ENCODE data around the gene TMEM14B.
A peak's percentile ranks its signal among the peaks of the same experiment; 100 is the strongest.

Gene TMEM14B

GRCh38 chr6:10769419-10769818, 21.8 kb downstream of the TMEM14B start:
- no peak overlapping the region for H3K4me3 Mint-ChIP-seq
- H3K27ac Mint-ChIP-seq = no peak overlapping the region
- no peak for DNase-seq

DNA sequence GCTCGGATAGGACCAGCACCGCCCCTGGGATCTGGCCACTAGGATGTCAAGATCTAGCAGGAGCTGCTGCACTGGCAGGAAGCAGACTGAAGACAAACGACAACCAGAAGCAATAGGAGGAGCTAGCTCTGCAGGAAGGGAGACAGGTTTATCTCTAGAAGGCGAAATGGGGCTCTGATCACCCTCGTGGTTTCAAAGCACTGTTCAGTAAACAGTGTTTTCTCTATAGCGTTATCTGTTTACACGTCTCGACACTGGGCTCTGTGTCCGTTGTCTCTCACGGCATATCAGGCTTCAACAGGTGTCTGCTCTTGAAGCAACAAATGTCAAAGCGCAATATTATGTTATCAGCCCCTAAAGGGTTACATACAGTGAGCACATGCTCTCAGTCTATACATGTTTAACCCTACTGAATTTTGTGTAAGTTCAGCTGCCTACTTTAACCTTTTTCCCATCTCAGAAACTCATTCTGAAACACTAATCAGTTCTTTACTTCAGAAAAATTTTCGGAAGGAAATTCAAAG, 23.8 kb downstream of the TMEM14B start:
- Mint-ChIP-seq H3K4me1 (ENCODE audit: low read depth) (no peaks in the 10 kb centered on the region), H3K36me3 (ENCODE audit: low read depth) (peaks cover 65% of the 10 kb centered on the region), H3K27me3 (no peaks in the 10 kb centered on the region), H3K27ac (no peak overlapping the region), H3K9me3 (no peaks in the 10 kb centered on the region), H3K4me3 (no peak overlapping the region)
- no peak for DNase-seq

More at GRCh38 chr6:10769419-10769818, 21.8 kb downstream of the TMEM14B start:
- H3K9me3 Mint-ChIP-seq = no peaks in the 10 kb centered on the region
- H3K36me3 Mint-ChIP-seq (ENCODE audit: low read depth) = peaks cover 56% of the 10 kb centered on the region
- H3K4me1 Mint-ChIP-seq (ENCODE audit: low read depth) = no peaks in the 10 kb centered on the region
- H3K27me3 Mint-ChIP-seq = no peaks in the 10 kb centered on the region

GRCh38 chr6:10778230-10778629, 30.6 kb downstream of the TMEM14B start:
- H3K27ac Mint-ChIP-seq = no peak overlapping the region
- DNase-seq = no peak
- H3K27me3 Mint-ChIP-seq = no peaks in the 10 kb centered on the region
- H3K4me1 Mint-ChIP-seq (ENCODE audit: low read depth) = no peaks in the 10 kb centered on the region
- peaks cover 69% of the 10 kb centered on the region for H3K36me3 Mint-ChIP-seq (ENCODE audit: low read depth)
- no peaks in the 10 kb centered on the region for H3K9me3 Mint-ChIP-seq
- H3K4me3 Mint-ChIP-seq = no peak overlapping the region

- Mint-ChIP-seq H3K27ac (no peak overlapping the region), H3K9me3 (no peaks in the 10 kb centered on the region), H3K27me3 (no peaks in the 10 kb centered on the region), H3K36me3 (ENCODE audit: low read depth) (peaks cover 76% of the 10 kb centered on the region), H3K4me1 (ENCODE audit: low read depth) (no peaks in the 10 kb centered on the region), H3K4me3 (no peak overlapping the region)
- no peak for DNase-seq
Observed at GRCh38 chr6:10779076-10779475, 31.5 kb downstream of the TMEM14B start.

- no peaks in the 10 kb centered on the region for H3K27me3 Mint-ChIP-seq
- no peaks in the 10 kb centered on the region for H3K9me3 Mint-ChIP-seq
- peaks cover 36% of the 10 kb centered on the region for H3K36me3 Mint-ChIP-seq (ENCODE audit: low read depth)
- H3K4me3 Mint-ChIP-seq = no peak overlapping the region
- H3K4me1 Mint-ChIP-seq (ENCODE audit: low read depth) = peaks cover 4% of the 10 kb centered on the region
- DNase-seq = no peak
- no peak overlapping the region for H3K27ac Mint-ChIP-seq
Observed at GRCh38 chr6:10791673-10792072, 44.1 kb downstream of the TMEM14B start.

GRCh38 chr6:10792101-10792500, 44.5 kb downstream of the TMEM14B start:
- no peaks in the 10 kb centered on the region for H3K9me3 Mint-ChIP-seq
- H3K4me1 Mint-ChIP-seq (ENCODE audit: low read depth) = peaks cover 4% of the 10 kb centered on the region
- H3K4me3 Mint-ChIP-seq = no peak overlapping the region
- DNase-seq = no peak
- H3K27me3 Mint-ChIP-seq = no peaks in the 10 kb centered on the region
- H3K27ac Mint-ChIP-seq = no peak overlapping the region
- H3K36me3 Mint-ChIP-seq (ENCODE audit: low read depth) = peaks cover 36% of the 10 kb centered on the region

- H3K4me1 Mint-ChIP-seq (ENCODE audit: low read depth) = peaks cover 4% of the 10 kb centered on the region
- H3K27me3 Mint-ChIP-seq = no peaks in the 10 kb centered on the region
- H3K36me3 Mint-ChIP-seq (ENCODE audit: low read depth) = peaks cover 36% of the 10 kb centered on the region
- DNase-seq = no peak
- no peak overlapping the region for H3K4me3 Mint-ChIP-seq
- H3K27ac Mint-ChIP-seq = no peak overlapping the region
- no peaks in the 10 kb centered on the region for H3K9me3 Mint-ChIP-seq
Observed at GRCh38 chr6:10793035-10793434, 45.4 kb downstream of the TMEM14B start.

DNA sequence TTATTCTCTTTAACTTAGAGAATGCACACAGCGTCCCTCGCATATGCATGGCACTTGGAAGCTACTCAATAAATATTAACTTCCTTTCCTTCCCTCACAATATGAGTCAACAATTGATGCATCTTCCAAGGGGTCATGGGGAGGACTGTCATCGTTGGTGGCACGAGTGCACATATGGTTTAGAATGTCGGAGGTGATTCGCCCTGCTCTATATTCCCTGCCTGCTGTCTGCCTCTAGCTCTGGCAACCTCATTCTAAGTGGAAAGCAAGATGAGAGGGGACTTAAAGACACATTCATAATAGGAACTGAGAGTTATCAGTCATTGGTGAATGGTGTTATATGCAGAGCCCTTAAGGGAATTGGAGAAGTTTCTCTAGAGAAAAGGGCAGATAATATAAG, 46.1 kb downstream of the TMEM14B start:
- Mint-ChIP-seq H3K27me3 (no peaks in the 10 kb centered on the region), H3K4me3 (no peak overlapping the region), H3K4me1 (ENCODE audit: low read depth) (peaks cover 4% of the 10 kb centered on the region), H3K27ac (no peak overlapping the region), H3K9me3 (no peaks in the 10 kb centered on the region), H3K36me3 (ENCODE audit: low read depth) (peaks cover 35% of the 10 kb centered on the region)
- no peak for DNase-seq

GRCh38 chr6:10794239-10794638, 46.6 kb downstream of the TMEM14B start:
- Mint-ChIP-seq H3K4me3 (no peak overlapping the region), H3K36me3 (ENCODE audit: low read depth) (peaks cover 30% of the 10 kb centered on the region), H3K27me3 (no peaks in the 10 kb centered on the region), H3K27ac (no peak overlapping the region), H3K9me3 (no peaks in the 10 kb centered on the region), H3K4me1 (ENCODE audit: low read depth) (peaks cover 4% of the 10 kb centered on the region)
- DNase-seq = no peak

DNA sequence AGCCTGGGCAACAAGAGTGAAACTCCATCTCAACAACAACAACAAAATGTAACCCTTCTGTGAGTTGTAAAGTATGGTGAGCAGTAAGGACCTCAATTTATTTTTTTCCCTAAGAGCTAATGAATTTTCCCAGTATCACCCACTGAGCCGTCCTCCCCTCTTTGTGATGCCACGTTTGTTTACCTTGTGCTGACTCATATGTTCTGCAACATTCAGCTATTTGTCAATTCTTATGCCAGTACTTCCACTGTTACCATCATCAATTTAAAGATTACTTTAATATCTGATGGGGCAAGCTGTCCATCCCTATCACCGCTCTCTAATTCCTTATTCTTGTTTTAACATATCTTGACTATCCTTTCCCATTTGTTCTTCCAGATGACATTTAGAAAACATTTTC, 53.2 kb downstream of the TMEM14B start:
- Mint-ChIP-seq H3K4me1 (ENCODE audit: low read depth) (peaks cover 2% of the 10 kb centered on the region), H3K27ac (no peak overlapping the region), H3K9me3 (no peaks in the 10 kb centered on the region), H3K4me3 (no peak overlapping the region), H3K36me3 (ENCODE audit: low read depth) (peaks cover 6% of the 10 kb centered on the region), H3K27me3 (no peaks in the 10 kb centered on the region)
- no peak for DNase-seq

- H3K27me3 Mint-ChIP-seq = no peaks in the 10 kb centered on the region
- no peaks in the 10 kb centered on the region for H3K9me3 Mint-ChIP-seq
- H3K4me3 Mint-ChIP-seq = no peak overlapping the region
- H3K36me3 Mint-ChIP-seq (ENCODE audit: low read depth) = peaks cover 7% of the 10 kb centered on the region
- peaks cover 3% of the 10 kb centered on the region for H3K4me1 Mint-ChIP-seq (ENCODE audit: low read depth)
- no peak overlapping the region for H3K27ac Mint-ChIP-seq
- peak; percentile 66 for DNase-seq
Observed at GRCh38 chr6:10801224-10801848, 53.7 kb downstream of the TMEM14B start.
